GM21786 (cell line): ENCODE measurements around the gene PLXNB1.

Experiments
- ATAC-seq: cut with Tn5 transposase; IDR thresholded peaks from one replicate; pipeline ENCODE4 v1.9.1; 2021; ENCODE audit not compliant: unreplicated experiment

Gene PLXNB1

GRCh38 chr3:48420561-48420960 is 9.3 kb downstream of the PLXNB1 start:
- no peak for ATAC-seq

GRCh38 chr3:48419597-48419996 is 10.3 kb downstream of the PLXNB1 start:
- ATAC-seq = no peak

GRCh38 chr3:48419149-48419548 is 10.7 kb downstream of the PLXNB1 start:
- no peak for ATAC-seq

GRCh38 chr3:48418651-48419050 is 11.2 kb downstream of the PLXNB1 start:
- no peak for ATAC-seq

GRCh38 chr3:48418140-48418539 is 11.7 kb downstream of the PLXNB1 start:
- ATAC-seq = no peak

- no peak for ATAC-seq
Measured at GRCh38 chr3:48417529-48418108, 12.3 kb downstream of the PLXNB1 start.

GRCh38 chr3:48416546-48416945 is 13.3 kb downstream of the PLXNB1 start:
- ATAC-seq = no peak

- ATAC-seq = no peak
Measured at GRCh38 chr3:48416091-48416505, 13.8 kb downstream of the PLXNB1 start.

GRCh38 chr3:48415251-48415953 is 14.5 kb downstream of the PLXNB1 start:
- ATAC-seq = no peak

- ATAC-seq = no peak
Measured at GRCh38 chr3:48414376-48415250, 15.3 kb downstream of the PLXNB1 start.

- ATAC-seq = no peak
Measured at GRCh38 chr3:48413611-48414010, 16.3 kb downstream of the PLXNB1 start.

- ATAC-seq = no peak
Measured at GRCh38 chr3:48413086-48413485, 16.8 kb downstream of the PLXNB1 start.

- no peak for ATAC-seq
Measured at GRCh38 chr3:48412375-48413001, 17.4 kb downstream of the PLXNB1 start.

- no peak for ATAC-seq
Measured at GRCh38 chr3:48411606-48412374, 18.1 kb downstream of the PLXNB1 start.

GRCh38 chr3:48411041-48411588 is 18.8 kb downstream of the PLXNB1 start:
- ATAC-seq = no peak

- ATAC-seq = no peak
Measured at GRCh38 chr3:48410205-48411040, 19.5 kb downstream of the PLXNB1 start.

- no peak for ATAC-seq
Measured at GRCh38 chr3:48409291-48410201, 20.3 kb downstream of the PLXNB1 start.

GRCh38 chr3:48408823-48409281 is 21.0 kb downstream of the PLXNB1 start:
- no peak for ATAC-seq
